HepG2 (cell line): ENCODE measurements around the gene ARHGDIG. TPM values are rescaled to one million over a fixed set of nuclear protein-coding genes. Genes with fewer than 3 reads are reported as not detected.

ENCODE experiments used
- ATAC-seq: fragments of 200-7000 bp; cut with Tn5 transposase; 3 replicates; pipeline ENCODE4 v1.9.1; 2020; ENCODE audit warnings: mild to moderate bottlenecking, moderate library complexity
- BruUV-seq: library from RNA; stranded (reverse); fragments of 400-500 nt; replicated peaks from 2 replicates; lab custom pipeline; 2021; lab: Mats Ljungman, UMichigan
- CTCF ChIA-PET: fragments of 300-600 bp; formaldehyde crosslinking; extraction: SDS; loops from one replicate; lab custom pipeline; 2021; ENCODE audit warnings: low total read pairs, inconsistent platforms, low intra/inter-chr PET ratio; lab: Yijun Ruan, JAX
- POLR2A ChIA-PET: fragments of 350-600 bp; sonication (Branson Sonifier 250); formaldehyde crosslinking; loops from one replicate; lab custom pipeline; 2020; ENCODE audit warnings: antibody characterized with exemption, inconsistent platforms; lab: Yijun Ruan, JAX
- DNase-seq: peaks from one replicate; pipeline ENCODE4 v3.0.0-alpha.2; 2015; ENCODE audit warnings: low spot score
- FAIRE-seq: peaks from 3 replicates; lab custom pipeline; 2011; peaks lifted over from hg19 to GRCh38; lab: Jason Lieb, UNC
- H2AFZ ChIP-seq: one replicate; pipeline ENCODE4 v1.6.1; 2011; ENCODE audit warnings: low read length, inconsistent platforms
- H3K27ac ChIP-seq: fragments of 300-600 bp; 3 replicates; pipeline ENCODE4 v1.8.0; 2011; ENCODE audit warnings: mixed run types, mild to moderate bottlenecking, mixed read lengths, low read length, inconsistent platforms; ENCODE audit not compliant: insufficient read depth; ENCODE audit errors: extremely low read length
- H3K27me3 ChIP-seq, 2 experiments: fragments of 200-600 bp in 1 of 2; 2 replicates in 1 of 2; 3 replicates in 1 of 2; pipeline versions ENCODE4 v1.6.0 to v1.8.0; 2011; ENCODE audit warnings: low read length in 2 of 2, mild to moderate bottlenecking in 2 of 2, moderate library complexity in 2 of 2, inconsistent platforms in 1 of 2; ENCODE audit not compliant: insufficient read depth in 2 of 2, control insufficient read depth in 1 of 2
- H3K36me3 ChIP-seq, 2 experiments: fragments of 200-600 bp in 1 of 2; replicated peaks in 1 of 2; 2 replicates in 1 of 2; 3 replicates in 1 of 2; pipeline versions ENCODE4 v1.5.1 to v1.8.0; 2011; ENCODE audit warnings: low read length in 2 of 2, inconsistent platforms in 1 of 2; ENCODE audit not compliant: insufficient read depth in 2 of 2, control insufficient read depth in 1 of 2
- H3K4me1 ChIP-seq: 2 replicates; pipeline ENCODE4 v1.5.1; 2012; ENCODE audit warnings: low read length, inconsistent platforms; ENCODE audit not compliant: insufficient read depth
- H3K4me2 ChIP-seq: 2 replicates; pipeline ENCODE4 v1.6.0; 2011; ENCODE audit warnings: low read depth, low read length, inconsistent platforms
- H3K4me3 ChIP-seq, 3 experiments: fragments of 200-600 bp in 1 of 3; sonication (generic), shearing (Covaris generic) in 1 of 3; replicated peaks in 1 of 3; 2 replicates each; pipeline ENCODE4 v1.5.1; 2011 to 2016; ENCODE audit warnings: low read length in 3 of 3, inconsistent platforms in 2 of 3, low read depth in 2 of 3, mild to moderate bottlenecking in 2 of 3, control low read depth in 1 of 3, mixed read lengths in 1 of 3; ENCODE audit not compliant: insufficient read depth in 1 of 3
- H3K79me2 ChIP-seq: one replicate; pipeline ENCODE4 v1.6.1; 2011; ENCODE audit warnings: low read length, inconsistent platforms; ENCODE audit not compliant: insufficient read depth
- H3K9ac ChIP-seq: 2 replicates; pipeline ENCODE4 v1.6.0; 2011; ENCODE audit warnings: mild to moderate bottlenecking, low read depth, low read length, inconsistent platforms; ENCODE audit not compliant: insufficient read depth
- H3K9me3 ChIP-seq: 2 replicates; pipeline ENCODE4 v1.5.1; 2012; ENCODE audit warnings: mild to moderate bottlenecking, low read length
- H4K20me1 ChIP-seq: 2 replicates; pipeline ENCODE4 v1.6.0; 2011; ENCODE audit warnings: inconsistent platforms, mild to moderate bottlenecking, low read length, moderate library complexity; ENCODE audit not compliant: insufficient read depth
- HNRNPUL1 ChIP-seq: fragments of 200-400 bp; formaldehyde crosslinking; IDR thresholded peaks from 2 replicates; pipeline ENCODE4 v1.6.1; 2017; ENCODE audit warnings: low read depth, mild to moderate bottlenecking, low read length, moderate library complexity
- IRX3 ChIP-seq: sonication (generic); formaldehyde crosslinking; IDR thresholded peaks from 2 replicates; pipeline ENCODE4 v1.8.1; 2023; ENCODE audit warnings: mild to moderate bottlenecking, low read depth, missing genetic modification reagents, borderline replicate concordance
- JUND ChIP-seq: sonication (generic); formaldehyde crosslinking; IDR thresholded peaks from 2 replicates; pipeline ENCODE4 v1.8.0; 2022; ENCODE audit warnings: mild to moderate bottlenecking, missing genetic modification reagents
- RAD21 ChIP-seq: fragments of 450-650 bp; formaldehyde crosslinking; IDR thresholded peaks from 2 replicates; pipeline ENCODE4 v1.5.0; 2020; ENCODE audit warnings: mild to moderate bottlenecking
- RORA ChIP-seq: sonication (generic); formaldehyde crosslinking; IDR thresholded peaks from 2 replicates; pipeline ENCODE4 v1.5.0; 2020; ENCODE audit warnings: mild to moderate bottlenecking, missing genetic modification reagents, moderate library complexity
- SIX4 ChIP-seq: sonication (generic); formaldehyde crosslinking; IDR thresholded peaks from 2 replicates; pipeline ENCODE4 v1.4.0; 2020; ENCODE audit warnings: missing genetic modification reagents
- ZFP36L2 ChIP-seq: sonication (generic); formaldehyde crosslinking; IDR thresholded peaks from 2 replicates; pipeline ENCODE4 v1.4.0; 2020; ENCODE audit warnings: missing genetic modification reagents
- ZNF12 ChIP-seq: sonication (generic); formaldehyde crosslinking; IDR thresholded peaks from 2 replicates; pipeline ENCODE4 v1.5.0; 2020; ENCODE audit warnings: missing genetic modification reagents
- ZNF557 ChIP-seq: sonication (generic); formaldehyde crosslinking; IDR thresholded peaks from 2 replicates; pipeline ENCODE4 v1.4.0; 2020; ENCODE audit warnings: missing genetic modification reagents
- ZNF564 ChIP-seq: sonication (generic); formaldehyde crosslinking; IDR thresholded peaks from 2 replicates; pipeline ENCODE4 v1.8.1; 2023; ENCODE audit warnings: mild to moderate bottlenecking, missing genetic modification reagents
- ZNF782 ChIP-seq: sonication (generic); formaldehyde crosslinking; IDR thresholded peaks from 2 replicates; pipeline ENCODE4 v1.4.0; 2020; ENCODE audit warnings: missing genetic modification reagents, mild to moderate bottlenecking, borderline replicate concordance
- ZNF839 ChIP-seq: sonication (generic); formaldehyde crosslinking; IDR thresholded peaks from 2 replicates; pipeline ENCODE4 v1.4.0; 2020; ENCODE audit warnings: missing genetic modification reagents, mild to moderate bottlenecking, borderline replicate concordance
- WGBS: methylation state at CpG from one replicate; pipeline ENCODE4 v1.1.6; 2017; ENCODE audit warnings: low lambda C conversion rate; 5-methylcytosine and 5-hydroxymethylcytosine counted together
- in situ Hi-C: cut with HindIII; loops from 2 replicates; pipeline ENCODE4 v1.10.0; 2017; ENCODE audit warnings: low pct_unique_long_range_greater_than_20kb; ENCODE audit not compliant: extremely low pct_ligation_motif_present
- intact Hi-C: fragments of 100-400 bp; cut with micrococcal nuclease; formaldehyde crosslinking; loops from one replicate; pipeline ENCODE4 v1.10.0; 2022; ENCODE audit not compliant: unreplicated experiment
- polyA plus RNA-seq, 8 experiments: library from polyadenylated mRNA; depleted of rRNA in 3 of 8; stranded (reverse) in 7 of 8; unstranded in 1 of 8; fragments of >200 nt; fragmentation: Illumina TruSeq in 4 of 8; extraction: Trizol in 4 of 8; gene quantifications; 2 replicates each; pipeline versions ENCODE4 v1.2.1 to v1.2.3, GENCODE V29; 2011 to 2016; ENCODE audit warnings: low read depth in 4 of 8, missing spikeins in 1 of 8, mixed read lengths in 1 of 8; ENCODE audit not compliant: insufficient read depth in 1 of 8
- total RNA-seq, 5 experiments: library from RNA; depleted of rRNA; stranded (reverse); fragments of >200 nt; fragmentation: Illumina TruSeq; extraction: Trizol; gene quantifications; 2 replicates each; pipeline ENCODE4 v1.2.3, GENCODE V29; 2016; ENCODE audit warnings: low read depth in 1 of 5
- TF ChIP-seq, protein P1 (sequence below): sonication (generic); formaldehyde crosslinking; IDR thresholded peaks from 2 replicates; pipeline ENCODE4 v1.4.0; 2020; ENCODE audit warnings: missing genetic modification reagents, borderline replicate concordance
- TF ChIP-seq, protein P2 (sequence below): conservative IDR thresholded peaks from 2 replicates; pipeline ENCODE4 v1.6.1; 2018; ENCODE audit warnings: missing genetic modification reagents
- TF ChIP-seq, protein P3 (sequence below): IDR thresholded peaks from 2 replicates; pipeline ENCODE4 v1.6.1; 2016; ENCODE audit warnings: missing compliant biosample characterization, missing genetic modification reagents, borderline replicate concordance
- TF ChIP-seq, protein P4 (sequence below): sonication (generic); formaldehyde crosslinking; IDR thresholded peaks from 2 replicates; pipeline ENCODE4 v1.4.0; 2020; ENCODE audit warnings: missing genetic modification reagents, borderline replicate concordance

The ARHGDIG gene
- total and polyA plus RNA-seq, 2 of the 13 experiments (the other 11 are each of a cell fraction or from before 2014, with no cell fraction given), result 0.24 to 0.48 TPM

DNA sequence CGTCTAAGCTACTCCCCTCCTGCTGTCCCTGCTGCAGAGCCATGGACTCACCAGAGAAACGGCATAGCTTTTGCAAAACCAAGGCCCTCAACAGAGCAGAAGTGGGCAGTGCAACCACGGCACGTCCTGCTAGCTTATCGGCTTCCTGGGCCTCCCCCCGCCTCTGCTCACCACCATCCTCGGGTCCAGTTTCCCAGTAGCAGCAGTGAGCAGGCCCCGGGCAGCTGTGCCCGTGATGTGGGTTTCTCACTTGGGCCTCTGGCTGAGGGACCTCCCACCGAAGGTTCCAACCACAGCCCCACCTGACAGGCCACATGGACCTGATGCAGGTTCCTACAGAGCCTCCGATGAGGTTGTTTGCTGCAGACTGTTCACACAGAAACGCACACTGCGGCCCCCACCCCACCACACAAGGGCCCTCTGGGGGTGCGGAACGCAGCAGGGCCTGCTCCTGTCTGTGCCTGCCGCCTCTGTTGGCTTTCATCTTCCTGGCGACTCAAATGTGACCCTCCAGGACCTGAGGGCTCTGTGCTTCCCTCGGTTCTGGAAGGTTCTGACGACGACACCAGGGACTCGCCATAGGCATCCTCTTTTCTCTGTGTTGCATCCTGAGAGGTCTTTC is 27.4 kb downstream of the ARHGDIG start (continued):
- TF ChIP-seq, protein P1, sequence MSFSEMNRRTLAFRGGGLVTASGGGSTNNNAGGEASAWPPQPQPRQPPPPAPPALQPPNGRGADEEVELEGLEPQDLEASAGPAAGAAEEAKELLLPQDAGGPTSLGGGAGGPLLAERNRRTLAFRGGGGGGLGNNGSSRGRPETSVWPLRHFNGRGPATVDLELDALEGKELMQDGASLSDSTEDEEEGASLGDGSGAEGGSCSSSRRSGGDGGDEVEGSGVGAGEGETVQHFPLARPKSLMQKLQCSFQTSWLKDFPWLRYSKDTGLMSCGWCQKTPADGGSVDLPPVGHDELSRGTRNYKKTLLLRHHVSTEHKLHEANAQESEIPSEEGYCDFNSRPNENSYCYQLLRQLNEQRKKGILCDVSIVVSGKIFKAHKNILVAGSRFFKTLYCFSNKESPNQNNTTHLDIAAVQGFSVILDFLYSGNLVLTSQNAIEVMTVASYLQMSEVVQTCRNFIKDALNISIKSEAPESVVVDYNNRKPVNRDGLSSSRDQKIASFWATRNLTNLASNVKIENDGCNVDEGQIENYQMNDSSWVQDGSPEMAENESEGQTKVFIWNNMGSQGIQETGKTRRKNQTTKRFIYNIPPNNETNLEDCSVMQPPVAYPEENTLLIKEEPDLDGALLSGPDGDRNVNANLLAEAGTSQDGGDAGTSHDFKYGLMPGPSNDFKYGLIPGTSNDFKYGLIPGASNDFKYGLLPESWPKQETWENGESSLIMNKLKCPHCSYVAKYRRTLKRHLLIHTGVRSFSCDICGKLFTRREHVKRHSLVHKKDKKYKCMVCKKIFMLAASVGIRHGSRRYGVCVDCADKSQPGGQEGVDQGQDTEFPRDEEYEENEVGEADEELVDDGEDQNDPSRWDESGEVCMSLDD (CRISPR knock-in tag), result no peak
- no peak for TF ChIP-seq ZFP36L2 (CRISPR knock-in tag)

DNA sequence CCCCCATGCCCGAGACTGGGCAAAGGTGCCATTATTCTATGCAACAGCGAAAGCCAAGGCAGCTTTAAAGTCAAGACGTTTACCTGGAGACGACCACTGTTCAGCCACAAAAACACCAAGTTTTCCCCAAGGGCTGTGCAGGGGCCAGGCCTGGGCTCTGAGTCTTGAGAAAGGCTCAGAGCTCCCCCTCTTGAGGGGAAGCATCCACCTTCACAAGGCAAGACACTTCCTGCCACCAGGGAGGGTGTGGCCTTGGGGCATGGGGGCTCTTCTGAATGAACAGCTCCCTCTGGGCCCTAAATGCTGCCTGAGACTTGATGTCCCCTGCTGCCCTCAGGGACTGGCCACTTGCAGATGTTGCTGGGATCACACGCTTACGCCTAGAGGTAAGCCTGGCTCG is 29.1 kb downstream of the ARHGDIG start:
- POLR2A ChIA-PET, result no interaction called here
- intact Hi-C loops, result no loop called here
- Histone ChIP-seq H3K79me2 (peaks cover 2% of the 10 kb centered on the region), H4K20me1 (peaks cover 12% of the 10 kb centered on the region; the same call in 1 of the 2 replicates), H3K27me3 (no peaks in the 10 kb centered on the region), H3K9me3 (no peaks in the 10 kb centered on the region), H3K4me1 (no peaks in the 10 kb centered on the region), H3K4me3 (no peak overlapping the region), H3K4me2 (no peak overlapping the region), H3K36me3 (peaks cover 31 to 73% of the 10 kb centered on the region in 2 experiments), H2AFZ (no peak overlapping the region), H3K27ac (no peak overlapping the region), H3K9ac (no peak overlapping the region)
- FAIRE-seq (no peak), DNase-seq (no peak), ATAC-seq (no peak)
- no TSS peak for BruUV-seq
- whole genome bisulfite sequencing, result 100% methylated on average over 2 of the region's 7 CpGs
- CTCF ChIA-PET, result no interaction called here
- in situ Hi-C loops, result no loop called here
- TF ChIP-seq ZNF782 (CRISPR knock-in tag), result no peak
- TF ChIP-seq, protein P2, sequence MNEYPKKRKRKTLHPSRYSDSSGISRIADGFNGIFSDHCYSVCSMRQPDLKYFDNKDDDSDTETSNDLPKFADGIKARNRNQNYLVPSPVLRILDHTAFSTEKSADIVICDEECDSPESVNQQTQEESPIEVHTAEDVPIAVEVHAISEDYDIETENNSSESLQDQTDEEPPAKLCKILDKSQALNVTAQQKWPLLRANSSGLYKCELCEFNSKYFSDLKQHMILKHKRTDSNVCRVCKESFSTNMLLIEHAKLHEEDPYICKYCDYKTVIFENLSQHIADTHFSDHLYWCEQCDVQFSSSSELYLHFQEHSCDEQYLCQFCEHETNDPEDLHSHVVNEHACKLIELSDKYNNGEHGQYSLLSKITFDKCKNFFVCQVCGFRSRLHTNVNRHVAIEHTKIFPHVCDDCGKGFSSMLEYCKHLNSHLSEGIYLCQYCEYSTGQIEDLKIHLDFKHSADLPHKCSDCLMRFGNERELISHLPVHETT (CRISPR knock-in tag), result no peak
- TF ChIP-seq RORA (CRISPR knock-in tag), result no peak
- no peak for TF ChIP-seq ZNF564 (CRISPR knock-in tag)
- no peak for TF ChIP-seq IRX3 (CRISPR knock-in tag)
- no peak for TF ChIP-seq JUND (CRISPR knock-in tag)
- no peak for TF ChIP-seq ZNF12 (CRISPR knock-in tag)
- TF ChIP-seq RAD21 (CRISPR knock-in tag), result no peak
- TF ChIP-seq, protein P3, sequence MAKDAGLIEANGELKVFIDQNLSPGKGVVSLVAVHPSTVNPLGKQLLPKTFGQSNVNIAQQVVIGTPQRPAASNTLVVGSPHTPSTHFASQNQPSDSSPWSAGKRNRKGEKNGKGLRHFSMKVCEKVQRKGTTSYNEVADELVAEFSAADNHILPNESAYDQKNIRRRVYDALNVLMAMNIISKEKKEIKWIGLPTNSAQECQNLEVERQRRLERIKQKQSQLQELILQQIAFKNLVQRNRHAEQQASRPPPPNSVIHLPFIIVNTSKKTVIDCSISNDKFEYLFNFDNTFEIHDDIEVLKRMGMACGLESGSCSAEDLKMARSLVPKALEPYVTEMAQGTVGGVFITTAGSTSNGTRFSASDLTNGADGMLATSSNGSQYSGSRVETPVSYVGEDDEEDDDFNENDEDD (CRISPR knock-in tag), result no peak
- no peak for TF ChIP-seq ZNF839 (CRISPR knock-in tag)
- TF ChIP-seq, protein P4, sequence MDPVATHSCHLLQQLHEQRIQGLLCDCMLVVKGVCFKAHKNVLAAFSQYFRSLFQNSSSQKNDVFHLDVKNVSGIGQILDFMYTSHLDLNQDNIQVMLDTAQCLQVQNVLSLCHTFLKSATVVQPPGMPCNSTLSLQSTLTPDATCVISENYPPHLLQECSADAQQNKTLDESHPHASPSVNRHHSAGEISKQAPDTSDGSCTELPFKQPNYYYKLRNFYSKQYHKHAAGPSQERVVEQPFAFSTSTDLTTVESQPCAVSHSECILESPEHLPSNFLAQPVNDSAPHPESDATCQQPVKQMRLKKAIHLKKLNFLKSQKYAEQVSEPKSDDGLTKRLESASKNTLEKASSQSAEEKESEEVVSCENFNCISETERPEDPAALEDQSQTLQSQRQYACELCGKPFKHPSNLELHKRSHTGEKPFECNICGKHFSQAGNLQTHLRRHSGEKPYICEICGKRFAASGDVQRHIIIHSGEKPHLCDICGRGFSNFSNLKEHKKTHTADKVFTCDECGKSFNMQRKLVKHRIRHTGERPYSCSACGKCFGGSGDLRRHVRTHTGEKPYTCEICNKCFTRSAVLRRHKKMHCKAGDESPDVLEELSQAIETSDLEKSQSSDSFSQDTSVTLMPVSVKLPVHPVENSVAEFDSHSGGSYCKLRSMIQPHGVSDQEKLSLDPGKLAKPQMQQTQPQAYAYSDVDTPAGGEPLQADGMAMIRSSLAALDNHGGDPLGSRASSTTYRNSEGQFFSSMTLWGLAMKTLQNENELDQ (CRISPR knock-in tag), result no peak
- no peak for TF ChIP-seq ZNF557
- TF ChIP-seq HNRNPUL1, result no peak
- TF ChIP-seq SIX4, result no peak
